Pancreas (tissue), 10 donors: ENCODE measurements around the gene SPATA9. TPM values are rescaled to one million over a fixed set of nuclear protein-coding genes. Genes with fewer than 3 reads are reported as not detected.
A peak's percentile ranks its signal among the peaks of the same experiment; 100 is the strongest.

Source experiments
- ATAC-seq, 4 donors: fragments of 200-7000 bp; cut with Tn5 transposase; one replicate each; pipeline versions ENCODE4 v1.8.0 to v1.9.1; 2020; ENCODE audit warnings: mild to moderate bottlenecking in 4 of 4, moderate library complexity in 4 of 4
- DNase-seq, 6 donors: peaks; one replicate each; pipeline ENCODE4 v3.0.0-alpha.2; 2020
- FAIRE-seq: peaks from 2 replicates; lab custom pipeline; 2012; peaks lifted over from hg19 to GRCh38; lab: Jason Lieb, UNC
- H3K27ac ChIP-seq, 4 donors: fragments of 200-600 bp; sonication (generic); 1 replicate in 3 of 4; 2 replicates in 1 of 4; pipeline versions ENCODE4 v1.5.0 to v1.8.0; 2020
- H3K27me3 ChIP-seq, 4 donors: fragments of 200-600 bp; one replicate each; pipeline ENCODE4 v1.8.0; 2021
- H3K36me3 ChIP-seq, 3 donors: fragments of 200-600 bp; sonication (generic) in 1 of 3; one replicate each; pipeline versions ENCODE4 v1.5.0 to v1.8.0; 2020 to 2021
- H3K4me1 ChIP-seq, 3 donors: fragments of 200-600 bp; one replicate each; pipeline ENCODE4 v1.8.0; 2021
- H3K4me3 ChIP-seq, 4 donors: fragments of 200-600 bp; sonication (generic) in 2 of 4; one replicate each; pipeline versions ENCODE4 v1.5.0 to v1.8.0; 2020 to 2021
- H3K9me3 ChIP-seq, 4 donors: fragments of 200-600 bp; one replicate each; pipeline ENCODE4 v1.8.0; 2021
- WGBS, 2 donors: extraction: QIAGEN DNeasy Blood & Tissue Kit; methylation state at CpG; one replicate each; pipeline ENCODE4 v1.1.7; 2013; 5-methylcytosine and 5-hydroxymethylcytosine counted together
- intact Hi-C, 3 donors: fragments of 100-400 bp; cut with DNase I; formaldehyde crosslinking; loops; one replicate each; pipeline versions ENCODE4 v1.11.1 to v1.14.2; 2022
- polyA plus RNA-seq, 2 donors: library from polyadenylated mRNA; stranded (reverse); fragments of 200-250 nt; gene quantifications; one replicate each; pipeline ENCODE4 v1.2.3, GENCODE V29; 2013
- total RNA-seq, 6 donors: library from RNA; stranded (reverse); fragmentation: NEBNext Ultra II Directional in 4 of 6; extraction: Animal tissue kit (Norgen Biotek cat#: 25700) in 4 of 6; gene quantifications; one replicate each; pipeline versions ENCODE4 v1.2.1 to v1.2.4, GENCODE V29; 2021 to 2023
- TF ChIP-seq, protein P1 (sequence below), 4 donors: fragments of 200-600 bp; sonication (generic) in 3 of 4; IDR thresholded peaks; one replicate each; pipeline versions ENCODE4 v1.5.0 to v1.8.0; 2021; ENCODE audit warnings: antibody characterized with exemption in 4 of 4
- donor health status: healthy with polysubstance abuse.
- donor health status: DM: no; HTN: no; CAD: no; lungs with moderate emphysema.
- donor health status: DM: no; HTN: no; CAD: no.
- donor health status: control.
- donor health status: control.
- donor health status: Bipolar disorder and iron deficiency.
- donor health status: DM: yes; HTN: yes; CAD: no.
- donor health status: DM: no; HTN: no; CAD: no.
- donor health status: DM: no; HTN: no; CAD: no.
- donor health status: DM: yes; HTN: yes; CAD: no.

SPATA9 gene
- total and polyA plus RNA-seq, 8 donors, result 0.12 to 1.3 (median 0.48) TPM

DNA sequence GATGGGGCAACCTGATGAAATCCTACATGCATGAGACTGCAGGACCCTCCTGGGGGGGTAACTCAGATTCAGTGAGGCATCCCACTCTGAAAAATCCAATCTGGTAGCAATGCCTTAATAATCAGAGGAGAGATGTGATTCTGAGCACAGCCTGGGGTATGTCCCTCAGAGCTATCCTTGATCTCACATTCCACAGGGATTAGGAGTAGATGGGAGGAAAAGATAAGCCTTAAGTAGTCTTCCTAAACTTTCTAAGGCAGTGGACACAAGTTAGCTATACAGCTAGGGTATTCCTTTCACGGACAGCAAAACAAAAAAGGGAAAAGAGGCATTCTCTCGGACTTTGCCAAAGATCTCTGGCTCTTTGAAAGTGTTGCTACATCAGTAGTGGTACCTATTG, 3.9 kb upstream of the SPATA9 start:
- DNase-seq, result no peak

DNA sequence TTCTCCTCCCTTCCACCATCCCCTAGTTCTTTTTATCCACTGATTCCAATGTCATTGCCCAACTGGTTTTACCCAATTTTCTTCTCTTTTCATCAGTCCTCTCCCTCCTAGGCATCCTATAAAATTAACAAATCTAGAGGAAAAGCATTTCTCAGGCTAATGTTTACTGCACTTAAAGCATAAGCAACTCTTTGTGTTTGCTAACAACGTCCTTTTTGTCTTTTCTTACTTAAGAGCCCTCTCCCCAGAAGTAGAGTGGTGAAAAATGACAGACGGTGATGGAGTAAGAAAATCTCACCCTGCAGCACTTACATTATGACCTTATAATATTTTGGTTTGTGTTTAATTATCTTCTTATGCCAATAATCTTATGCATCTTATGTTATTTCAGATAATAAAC, 1.6 kb upstream of the SPATA9 start:
- intact Hi-C loops, result no loop called here
- Histone ChIP-seq H3K4me3 (no peak overlapping the region), H3K27me3 (no peaks in the 10 kb centered on the region), H3K9me3 (no peaks in the 10 kb centered on the region), H3K4me1 (no peaks in the 10 kb centered on the region), H3K36me3 (no peaks in the 10 kb centered on the region), H3K27ac (no peak overlapping the region)
- no peak for DNase-seq
- ATAC-seq, result no peak
- TF ChIP-seq, protein P1, sequence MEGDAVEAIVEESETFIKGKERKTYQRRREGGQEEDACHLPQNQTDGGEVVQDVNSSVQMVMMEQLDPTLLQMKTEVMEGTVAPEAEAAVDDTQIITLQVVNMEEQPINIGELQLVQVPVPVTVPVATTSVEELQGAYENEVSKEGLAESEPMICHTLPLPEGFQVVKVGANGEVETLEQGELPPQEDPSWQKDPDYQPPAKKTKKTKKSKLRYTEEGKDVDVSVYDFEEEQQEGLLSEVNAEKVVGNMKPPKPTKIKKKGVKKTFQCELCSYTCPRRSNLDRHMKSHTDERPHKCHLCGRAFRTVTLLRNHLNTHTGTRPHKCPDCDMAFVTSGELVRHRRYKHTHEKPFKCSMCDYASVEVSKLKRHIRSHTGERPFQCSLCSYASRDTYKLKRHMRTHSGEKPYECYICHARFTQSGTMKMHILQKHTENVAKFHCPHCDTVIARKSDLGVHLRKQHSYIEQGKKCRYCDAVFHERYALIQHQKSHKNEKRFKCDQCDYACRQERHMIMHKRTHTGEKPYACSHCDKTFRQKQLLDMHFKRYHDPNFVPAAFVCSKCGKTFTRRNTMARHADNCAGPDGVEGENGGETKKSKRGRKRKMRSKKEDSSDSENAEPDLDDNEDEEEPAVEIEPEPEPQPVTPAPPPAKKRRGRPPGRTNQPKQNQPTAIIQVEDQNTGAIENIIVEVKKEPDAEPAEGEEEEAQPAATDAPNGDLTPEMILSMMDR (IDR thresholded peaks at IDR 0.05), result no peak
- FAIRE-seq, result no peak
- 84 to 93% methylated on average over 2 of the region's 2 CpGs for WGBS, 2 donors

More for the DNA sequence above, 3.9 kb upstream of the SPATA9 start:
- Histone ChIP-seq H3K4me1 (no peaks in the 10 kb centered on the region), H3K36me3 (no peaks in the 10 kb centered on the region), H3K4me3 (no peak overlapping the region), H3K27me3 (no peaks in the 10 kb centered on the region), H3K9me3 (no peaks in the 10 kb centered on the region), H3K27ac (no peak overlapping the region)
- 89 to 93% methylated on average over 2 of the region's 2 CpGs for WGBS, 2 donors
- no peak for FAIRE-seq
- intact Hi-C loops, result no loop called here
- TF ChIP-seq, protein P1 (IDR thresholded peaks at IDR 0.05), result no peak
- ATAC-seq, result no peak

DNA sequence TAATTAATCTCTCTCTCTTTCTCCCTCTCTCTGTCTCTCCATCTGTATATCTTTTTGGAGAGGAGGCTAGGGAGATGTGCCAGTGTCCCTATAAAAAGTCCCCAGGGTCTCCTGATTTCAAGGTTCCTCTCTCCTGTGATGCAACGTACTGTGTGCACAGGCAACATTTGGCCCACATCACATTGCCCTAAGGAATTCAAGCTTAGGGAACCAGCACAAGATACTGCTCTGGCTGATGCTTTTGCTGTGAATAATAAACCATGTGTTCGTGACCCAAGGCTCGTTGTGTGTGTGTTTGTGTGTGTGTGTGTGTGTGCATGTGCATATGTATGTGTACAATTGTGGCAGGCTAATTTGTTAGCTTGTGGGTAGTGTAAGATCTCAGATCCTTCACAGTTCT, 9.7 kb downstream of the SPATA9 start:
- Histone ChIP-seq H3K27ac (no peak overlapping the region), H3K4me1 (peaks cover 0 to 4% (median 0%) of the 10 kb centered on the region in 3 donors), H3K36me3 (no peaks in the 10 kb centered on the region), H3K4me3 (no peak overlapping the region), H3K9me3 (no peaks in the 10 kb centered on the region), H3K27me3 (no peaks in the 10 kb centered on the region)
- WGBS, 2 donors, result 48 to 60% methylated on average over 3 of the region's 3 CpGs
- FAIRE-seq (no peak), ATAC-seq (peak in 3 of 4 donors; percentile 43 to 49 (median 46)), DNase-seq (no peak)
- intact Hi-C loops, result no loop called here
- TF ChIP-seq, protein P1 (IDR thresholded peaks at IDR 0.05), result no peak

DNA sequence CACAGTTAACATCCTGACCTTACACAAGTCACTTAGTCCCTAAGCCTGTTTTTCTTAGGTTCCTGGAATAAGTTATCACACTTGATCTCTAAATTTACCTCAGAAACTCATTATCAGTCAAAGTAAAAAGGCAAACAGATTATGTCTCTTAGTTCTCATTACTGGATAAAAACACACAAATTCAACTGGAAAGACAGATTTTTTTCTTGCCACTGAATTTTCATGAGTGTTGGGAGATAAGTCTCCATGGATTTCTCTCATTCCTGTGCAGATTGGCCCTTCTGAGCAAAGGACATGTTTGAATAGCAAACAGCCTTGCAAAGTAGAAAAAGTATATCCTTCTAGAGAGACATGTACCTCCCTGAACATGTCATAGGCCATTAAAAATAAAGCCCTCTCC, 10.2 kb downstream of the SPATA9 start:
- TF ChIP-seq, protein P1 (IDR thresholded peaks at IDR 0.05), result no peak
- intact Hi-C loops, result no loop called here
- no peak for DNase-seq
- H3K9me3 ChIP-seq, result no peaks in the 10 kb centered on the region
- H3K27me3 ChIP-seq, result no peaks in the 10 kb centered on the region
- FAIRE-seq, result no peak
- no peaks in the 10 kb centered on the region for H3K36me3 ChIP-seq
- H3K27ac ChIP-seq, result no peak overlapping the region
- no peak for ATAC-seq
- H3K4me1 ChIP-seq, result peaks cover 0 to 4% (median 0%) of the 10 kb centered on the region in 3 donors
- H3K4me3 ChIP-seq, result no peak overlapping the region

DNA sequence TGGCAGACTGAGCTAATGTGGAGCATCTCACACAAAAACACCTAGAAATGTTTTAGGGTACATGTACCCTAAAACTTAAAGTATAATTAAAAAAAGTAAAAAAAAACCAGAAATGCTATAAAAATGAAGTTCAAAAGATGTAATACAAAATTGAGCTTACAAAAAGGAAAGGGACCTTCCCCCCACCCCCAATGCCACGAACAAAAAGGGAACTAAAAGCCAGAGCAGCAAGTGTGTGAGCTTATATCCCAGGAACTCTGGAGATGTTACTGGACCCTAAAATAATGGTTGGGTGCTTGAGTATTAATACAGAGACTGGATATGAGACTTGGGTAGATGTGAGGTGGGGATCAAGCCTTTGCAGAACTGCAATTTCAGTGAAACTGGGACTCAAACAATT, 11.0 kb downstream of the SPATA9 start:
- no peak for ATAC-seq
- no peak for DNase-seq
- WGBS, 2 donors, result 88 to 91% methylated on average over 1 of the region's 1 CpG
- TF ChIP-seq, protein P1 (IDR thresholded peaks at IDR 0.05), result no peak
- no peak for FAIRE-seq
- intact Hi-C loops, result no loop called here
- no peaks in the 10 kb centered on the region for H3K9me3 ChIP-seq
- H3K27me3 ChIP-seq, result no peaks in the 10 kb centered on the region
- no peak overlapping the region for H3K27ac ChIP-seq
- peaks cover 0 to 7% (median 0%) of the 10 kb centered on the region in 3 donors for H3K4me1 ChIP-seq
- H3K4me3 ChIP-seq, result no peak overlapping the region
- no peaks in the 10 kb centered on the region for H3K36me3 ChIP-seq
